Neural progenitor cell (in vitro differentiated cells): Measurements from ENCODE around the gene ANKRD30A. TPM values are rescaled to one million over a fixed set of nuclear protein-coding genes. Genes with fewer than 3 reads are reported as not detected.

Source experiments
- DNase-seq: peaks from one replicate; pipeline ENCODE4 v3.0.0-alpha.2; 2016; ENCODE audit warnings: low spot score
- H2AFZ ChIP-seq: fragments of 200-600 bp; sonication (generic); replicated peaks from 2 replicates; pipeline ENCODE4 v1.6.1; 2016; ENCODE audit warnings: antibody characterized with exemption
- H3F3A ChIP-seq: fragments of 200-600 bp; sonication (generic); 2 replicates; pipeline ENCODE4 v1.6.1; 2016; ENCODE audit warnings: antibody characterized with exemption, low read depth
- H3K27ac ChIP-seq: fragments of 200-600 bp; sonication (generic); 2 replicates; pipeline ENCODE4 v1.5.1; 2016; ENCODE audit warnings: mild to moderate bottlenecking
- H3K27me3 ChIP-seq: fragments of 200-600 bp; sonication (generic); 2 replicates; pipeline ENCODE4 v1.6.1; 2016; ENCODE audit warnings: mild to moderate bottlenecking, moderate library complexity
- H3K36me3 ChIP-seq: fragments of 200-600 bp; sonication (generic); 2 replicates; pipeline ENCODE4 v1.5.1; 2016
- H3K4me1 ChIP-seq: fragments of 200-600 bp; sonication (generic); 2 replicates; pipeline ENCODE4 v1.6.1; 2016; ENCODE audit warnings: mixed run types
- H3K4me2 ChIP-seq: fragments of 200-600 bp; sonication (generic); 2 replicates; pipeline ENCODE4 v1.6.1; 2016
- H3K4me3 ChIP-seq: fragments of 200-600 bp; sonication (generic); 2 replicates; pipeline ENCODE4 v1.5.1; 2016
- H3K79me2 ChIP-seq: fragments of 200-600 bp; sonication (generic); 2 replicates; pipeline ENCODE4 v1.6.1; 2016; ENCODE audit warnings: low read depth
- H3K9ac ChIP-seq: fragments of 200-600 bp; sonication (generic); 2 replicates; pipeline ENCODE4 v1.6.1; 2016
- H3K9me3 ChIP-seq: fragments of 200-600 bp; sonication (generic); 2 replicates; pipeline ENCODE4 v1.5.1; 2016; ENCODE audit warnings: low read depth
- H4K20me1 ChIP-seq: fragments of 200-600 bp; sonication (generic); 2 replicates; pipeline ENCODE4 v1.6.1; 2016; ENCODE audit warnings: low read depth
- H3K27ac Mint-ChIP-seq: 3 replicates; pipeline ENCODE4 v1.8.0; 2021; ENCODE audit warnings: mixed read lengths
- H3K27me3 Mint-ChIP-seq: 2 replicates; pipeline ENCODE4 v1.8.0; 2022; ENCODE audit warnings: low read depth, mild to moderate bottlenecking, inconsistent platforms, moderate library complexity, mixed read lengths; ENCODE audit not compliant: insufficient read depth
- H3K36me3 Mint-ChIP-seq: 3 replicates; pipeline ENCODE4 v1.8.0; 2021; ENCODE audit warnings: mixed read lengths
- H3K4me1 Mint-ChIP-seq: 3 replicates; pipeline ENCODE4 v1.8.0; 2021; ENCODE audit warnings: mixed read lengths
- H3K4me3 Mint-ChIP-seq: 3 replicates; pipeline ENCODE4 v1.8.0; 2021; ENCODE audit warnings: mild to moderate bottlenecking, moderate library complexity, mixed read lengths
- H3K9me3 Mint-ChIP-seq: 3 replicates; pipeline ENCODE4 v1.8.0; 2020; ENCODE audit warnings: mixed read lengths
- CTCF ChIP-seq: fragments of 200-600 bp; sonication (generic); IDR thresholded peaks from 2 replicates; pipeline ENCODE4 v1.5.1; 2017; ENCODE audit warnings: antibody characterized with exemption, mild to moderate bottlenecking
- EZH2 ChIP-seq: fragments of 200-600 bp; sonication (generic); IDR thresholded peaks from 2 replicates; pipeline ENCODE4 v1.6.1; 2017; ENCODE audit warnings: antibody characterized with exemption, mild to moderate bottlenecking, moderate library complexity
- EZH2phosphoT487 ChIP-seq: fragments of 200-600 bp; sonication (generic); IDR thresholded peaks from 2 replicates; pipeline ENCODE4 v1.6.1; 2017; ENCODE audit warnings: antibody characterized with exemption
- total RNA-seq: library from RNA; depleted of rRNA; stranded (reverse); fragments of >200 nt; gene quantifications from 2 replicates; pipeline ENCODE4 v1.2.3, GENCODE V29; 2015; ENCODE audit warnings: low replicate concordance

Gene ANKRD30A
- total RNA-seq, 1 donor from 2014 or later, result not detected

GRCh38 chr10:37275216-37275777 is 149.9 kb downstream of the ANKRD30A start:
- Mint-ChIP-seq H3K27me3 (no peaks in the 10 kb centered on the region), H3K4me3 (no peak overlapping the region), H3K9me3 (peaks cover 45% of the 10 kb centered on the region), H3K36me3 (no peaks in the 10 kb centered on the region), H3K4me1 (no peaks in the 10 kb centered on the region), H3K27ac (no peak overlapping the region)
- H3K36me3 ChIP-seq, result no peaks in the 10 kb centered on the region
- H3K4me2 ChIP-seq, result no peak overlapping the region
- no peak overlapping the region for H2AFZ ChIP-seq
- no peaks in the 10 kb centered on the region for H3K27me3 ChIP-seq
- H3F3A ChIP-seq, result no peaks in the 10 kb centered on the region
- H3K9ac ChIP-seq, result no peak overlapping the region
- no peaks in the 10 kb centered on the region for H3K4me1 ChIP-seq
- no peaks in the 10 kb centered on the region for H3K79me2 ChIP-seq
- H3K9me3 ChIP-seq, result peaks cover 3% of the 10 kb centered on the region
- no peak overlapping the region for H3K27ac ChIP-seq
- DNase-seq, result no peak
- no peaks in the 10 kb centered on the region for H4K20me1 ChIP-seq
- no peak overlapping the region for H3K4me3 ChIP-seq
- TF ChIP-seq EZH2 (no peak), EZH2phosphoT487 (no peak), CTCF (no peak)

DNA sequence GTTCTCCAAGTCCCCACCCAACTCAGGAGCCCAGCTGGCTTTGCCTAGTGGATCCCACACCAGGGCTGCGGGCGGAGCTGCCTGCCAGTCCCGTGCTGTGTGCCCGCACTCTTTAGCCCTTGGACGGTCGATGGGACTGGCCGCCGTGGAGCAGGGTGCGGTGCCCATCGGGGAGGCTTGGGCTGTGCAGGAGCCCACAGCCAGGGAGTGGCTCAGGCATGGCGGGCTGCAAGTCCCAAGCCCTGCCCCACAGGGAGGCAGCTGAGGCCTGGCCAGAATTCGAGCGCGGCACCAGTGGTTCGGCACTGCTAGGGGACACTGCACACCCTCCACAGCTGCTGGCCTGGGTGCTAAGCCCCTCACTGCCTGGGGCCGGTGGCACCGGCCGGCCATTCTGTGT is 159.7 kb downstream of the ANKRD30A start:
- H3K4me1 ChIP-seq, result no peaks in the 10 kb centered on the region
- H3K27ac Mint-ChIP-seq, result no peak overlapping the region
- no peaks in the 10 kb centered on the region for H3K4me1 Mint-ChIP-seq
- H3K36me3 ChIP-seq, result no peaks in the 10 kb centered on the region
- H4K20me1 ChIP-seq, result no peaks in the 10 kb centered on the region
- no peak for DNase-seq
- H2AFZ ChIP-seq, result no peak overlapping the region
- H3K9ac ChIP-seq, result no peak overlapping the region
- no peaks in the 10 kb centered on the region for H3K27me3 Mint-ChIP-seq
- H3K27ac ChIP-seq, result no peak overlapping the region
- H3K27me3 ChIP-seq, result no peaks in the 10 kb centered on the region
- TF ChIP-seq EZH2, result no peak
- no peak for TF ChIP-seq EZH2phosphoT487
- no peak for TF ChIP-seq CTCF
- no peak overlapping the region for H3K4me2 ChIP-seq
- peaks cover 7% of the 10 kb centered on the region for H3K9me3 ChIP-seq
- no peaks in the 10 kb centered on the region for H3K79me2 ChIP-seq
- no peak overlapping the region for H3K4me3 ChIP-seq
- H3K4me3 Mint-ChIP-seq, result no peak overlapping the region
- H3F3A ChIP-seq, result no peaks in the 10 kb centered on the region
- H3K9me3 Mint-ChIP-seq, result peaks cover 59% of the 10 kb centered on the region
- H3K36me3 Mint-ChIP-seq, result no peaks in the 10 kb centered on the region

DNA sequence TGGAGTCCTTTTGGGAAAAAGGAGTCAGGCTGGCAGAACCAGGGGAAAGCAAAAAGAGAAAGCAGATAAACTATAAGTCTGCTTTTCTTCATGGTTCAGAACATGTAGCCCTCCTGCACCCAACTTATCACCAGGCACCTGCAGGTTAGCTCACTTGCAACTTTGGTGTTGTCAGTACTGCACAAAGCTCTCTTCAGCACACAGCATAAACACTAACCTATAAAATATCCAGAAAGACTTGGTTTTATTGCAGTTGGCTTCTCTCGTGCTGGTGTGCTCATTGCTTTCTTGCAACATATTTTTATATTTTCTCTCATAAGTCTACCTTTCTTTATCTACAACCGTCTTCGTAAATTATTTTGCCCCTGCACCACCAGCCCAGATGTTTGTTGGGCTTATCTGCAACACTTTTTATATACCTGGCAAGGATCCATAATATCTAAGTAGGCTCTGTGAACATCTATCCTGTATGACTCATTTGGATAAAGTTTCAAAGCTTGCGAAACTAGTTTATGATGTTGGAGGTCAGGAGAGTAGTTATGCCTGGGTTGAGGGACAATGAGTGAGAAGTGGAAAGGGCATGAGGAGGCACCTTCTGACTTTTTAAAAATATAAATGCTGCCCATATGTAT is 164.6 kb downstream of the ANKRD30A start:
- H3K27me3 Mint-ChIP-seq, result no peaks in the 10 kb centered on the region
- H4K20me1 ChIP-seq, result no peaks in the 10 kb centered on the region
- H3K9ac ChIP-seq, result no peak overlapping the region
- no peak overlapping the region for H3K27ac Mint-ChIP-seq
- no peaks in the 10 kb centered on the region for H3K4me1 Mint-ChIP-seq
- TF ChIP-seq EZH2phosphoT487 (no peak), CTCF (no peak), EZH2 (no peak)
- no peak overlapping the region for H2AFZ ChIP-seq
- H3K36me3 ChIP-seq, result no peaks in the 10 kb centered on the region
- H3F3A ChIP-seq, result no peaks in the 10 kb centered on the region
- H3K79me2 ChIP-seq, result no peaks in the 10 kb centered on the region
- H3K9me3 ChIP-seq, result peaks cover 14% of the 10 kb centered on the region
- H3K27me3 ChIP-seq, result no peaks in the 10 kb centered on the region
- no peak overlapping the region for H3K4me3 ChIP-seq
- H3K9me3 Mint-ChIP-seq, result peaks cover 43% of the 10 kb centered on the region
- no peak overlapping the region for H3K4me3 Mint-ChIP-seq
- H3K27ac ChIP-seq, result no peak overlapping the region
- H3K4me2 ChIP-seq, result no peak overlapping the region
- no peak for DNase-seq
- H3K36me3 Mint-ChIP-seq, result no peaks in the 10 kb centered on the region
- H3K4me1 ChIP-seq, result no peaks in the 10 kb centered on the region
